Measurements from ENCODE around the gene COL15A1. TPM values are rescaled to one million over a fixed set of nuclear protein-coding genes. Genes with fewer than 3 reads are reported as not detected.

COL15A1 gene
- total and polyA plus RNA-seq, 2 of the 13 experiments (the other 11 are each of a cell fraction or from before 2014, with no cell fraction given), result not detected

GRCh38 chr9:99006511-99006910 is 62.8 kb downstream of the COL15A1 start:
- POLR2A ChIA-PET, result no interaction called here
- no peak overlapping the region for H3K4me3 ChIP-seq (replicated peaks in 1 of 3; ENCODE audit: insufficient read depth in 1 of 3, low read depth in 2 of 3, low read length in 3 of 3)
- no peak overlapping the region for H3K9ac ChIP-seq (ENCODE audit: insufficient read depth, low read depth, low read length)
- H3K27me3 ChIP-seq (ENCODE audit: control insufficient read depth in 1 of 2, insufficient read depth in 2 of 2, low read length in 2 of 2), result peaks cover 0 to 4% of the 10 kb centered on the region in 2 experiments; a peak in 1 of 5 replicates
- no TSS peak for BruUV-seq (replicated peaks)
- H3K36me3 ChIP-seq (replicated peaks in 1 of 2; ENCODE audit: control insufficient read depth in 1 of 2, insufficient read depth in 2 of 2, low read length in 2 of 2), result no peaks in the 10 kb centered on the region
- WGBS (ENCODE audit: low lambda C conversion rate), result 0% methylated on average over 1 of the region's 1 CpG
- H3K27ac ChIP-seq (ENCODE audit: extremely low read length, insufficient read depth, low read length), result no peak overlapping the region
- no peak overlapping the region for H3K4me2 ChIP-seq (ENCODE audit: low read depth, low read length)
- in situ Hi-C loops (cut with HindIII; ENCODE audit: extremely low pct_ligation_motif_present, low pct_unique_long_range_greater_than_20kb), result no loop called here
- DNase-seq (ENCODE audit: low spot score) (no peak), ATAC-seq (no peak), FAIRE-seq (no peak)
- CTCF ChIA-PET (ENCODE audit: low intra/inter-chr PET ratio, low total read pairs), result no interaction called here
- H3K4me1 ChIP-seq (ENCODE audit: insufficient read depth, low read length), result no peaks in the 10 kb centered on the region
- H2AFZ ChIP-seq (ENCODE audit: low read length), result no peak overlapping the region
- TF ChIP-seq GMEB1 (CRISPR knock-in tag; IDR thresholded peaks at IDR 0.05; ENCODE audit: borderline replicate concordance) (no peak), SP1 (IDR thresholded peaks at IDR 0.05) (no peak), SP1 (CRISPR knock-in tag; IDR thresholded peaks at IDR 0.05) (no peak), CEBPB (IDR thresholded peaks at IDR 0.05; ENCODE audit: borderline replicate concordance, low read depth, low read length) (no peak), ATM (IDR thresholded peaks at IDR 0.05; ENCODE audit: borderline replicate concordance) (no peak), ZNF234 (CRISPR knock-in tag; conservative IDR thresholded peaks at IDR 0.05) (no peak), TP53 (CRISPR knock-in tag; conservative IDR thresholded peaks at IDR 0.05) (no peak), BRCA1 (CRISPR knock-in tag; IDR thresholded peaks at IDR 0.05) (no peak), ZSCAN22 (CRISPR knock-in tag; IDR thresholded peaks at IDR 0.05) (no peak), MBD4 (IDR thresholded peaks at IDR 0.05; ENCODE audit: borderline replicate concordance, low read length) (no peak), HNRNPK (IDR thresholded peaks at IDR 0.05; ENCODE audit: low read depth, low read length, poor library complexity, severe bottlenecking) (no peak), ZNF770 (CRISPR knock-in tag; IDR thresholded peaks at IDR 0.05) (no peak), HMG20B (CRISPR knock-in tag; conservative IDR thresholded peaks at IDR 0.05) (no peak), CERS6 (CRISPR knock-in tag; IDR thresholded peaks at IDR 0.05) (no peak), TCF12 (IDR thresholded peaks at IDR 0.05) (no peak), TCF12 (CRISPR knock-in tag; IDR thresholded peaks at IDR 0.05) (no peak), HBP1 (CRISPR knock-in tag; IDR thresholded peaks at IDR 0.05; ENCODE audit: low read depth) (no peak), BCL6 (CRISPR knock-in tag; IDR thresholded peaks at IDR 0.05) (no peak), MYC (CRISPR knock-in tag; IDR thresholded peaks at IDR 0.05; ENCODE audit: borderline replicate concordance) (no peak)
- H4K20me1 ChIP-seq (ENCODE audit: insufficient read depth, low read length), result no peaks in the 10 kb centered on the region
- H3K9me3 ChIP-seq (ENCODE audit: low read length), result peaks cover 15% of the 10 kb centered on the region
- no peaks in the 10 kb centered on the region for H3K79me2 ChIP-seq (ENCODE audit: insufficient read depth, low read length)
- intact Hi-C loops (cut with micrococcal nuclease; ENCODE audit: unreplicated experiment), result no loop called here
